Retinal pigment epithelial cell (primary cell): ENCODE measurements around the gene FBXW7.

Experiments
- DNase-seq: peaks from one replicate; pipeline ENCODE4 v3.0.0-alpha.2; 2010; ENCODE audit warnings: low read depth
- H3K4me3 ChIP-seq: 2 replicates; pipeline ENCODE4 v1.5.1; 2011; ENCODE audit warnings: mild to moderate bottlenecking, low read length, control low read depth, moderate library complexity
- TF ChIP-seq, protein P1 (sequence below): conservative IDR thresholded peaks from 2 replicates; pipeline ENCODE4 v1.5.1; 2011; ENCODE audit warnings: low read depth, low read length, control low read depth, inconsistent platforms

Gene FBXW7

GRCh38 chr4:152334931-152335330 lies 201.0 kb downstream of the FBXW7 start:
- H3K4me3 ChIP-seq = no peak overlapping the region
- no peak for DNase-seq
- TF ChIP-seq, protein P1, sequence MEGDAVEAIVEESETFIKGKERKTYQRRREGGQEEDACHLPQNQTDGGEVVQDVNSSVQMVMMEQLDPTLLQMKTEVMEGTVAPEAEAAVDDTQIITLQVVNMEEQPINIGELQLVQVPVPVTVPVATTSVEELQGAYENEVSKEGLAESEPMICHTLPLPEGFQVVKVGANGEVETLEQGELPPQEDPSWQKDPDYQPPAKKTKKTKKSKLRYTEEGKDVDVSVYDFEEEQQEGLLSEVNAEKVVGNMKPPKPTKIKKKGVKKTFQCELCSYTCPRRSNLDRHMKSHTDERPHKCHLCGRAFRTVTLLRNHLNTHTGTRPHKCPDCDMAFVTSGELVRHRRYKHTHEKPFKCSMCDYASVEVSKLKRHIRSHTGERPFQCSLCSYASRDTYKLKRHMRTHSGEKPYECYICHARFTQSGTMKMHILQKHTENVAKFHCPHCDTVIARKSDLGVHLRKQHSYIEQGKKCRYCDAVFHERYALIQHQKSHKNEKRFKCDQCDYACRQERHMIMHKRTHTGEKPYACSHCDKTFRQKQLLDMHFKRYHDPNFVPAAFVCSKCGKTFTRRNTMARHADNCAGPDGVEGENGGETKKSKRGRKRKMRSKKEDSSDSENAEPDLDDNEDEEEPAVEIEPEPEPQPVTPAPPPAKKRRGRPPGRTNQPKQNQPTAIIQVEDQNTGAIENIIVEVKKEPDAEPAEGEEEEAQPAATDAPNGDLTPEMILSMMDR = no peak

DNA sequence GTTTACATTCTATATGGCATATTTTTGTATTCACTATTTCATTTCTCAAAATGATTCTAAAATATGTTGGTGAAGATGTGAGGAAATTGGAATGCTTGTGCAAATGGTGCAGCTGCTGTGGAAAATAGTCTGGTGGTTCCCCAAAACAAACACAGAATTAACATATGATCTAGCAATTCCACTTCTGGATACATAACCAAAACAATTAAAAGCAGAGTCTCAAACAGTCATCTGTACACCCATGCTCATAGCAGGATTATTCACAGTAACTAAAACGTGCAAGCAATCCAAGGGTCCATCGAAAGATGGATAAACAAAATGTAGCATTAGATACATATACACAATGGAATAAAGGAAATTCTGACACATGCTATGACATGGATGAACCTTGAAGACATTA lies 204.8 kb downstream of the FBXW7 start:
- DNase-seq = no peak
- TF ChIP-seq, protein P1 = no peak
- no peak overlapping the region for H3K4me3 ChIP-seq

DNA sequence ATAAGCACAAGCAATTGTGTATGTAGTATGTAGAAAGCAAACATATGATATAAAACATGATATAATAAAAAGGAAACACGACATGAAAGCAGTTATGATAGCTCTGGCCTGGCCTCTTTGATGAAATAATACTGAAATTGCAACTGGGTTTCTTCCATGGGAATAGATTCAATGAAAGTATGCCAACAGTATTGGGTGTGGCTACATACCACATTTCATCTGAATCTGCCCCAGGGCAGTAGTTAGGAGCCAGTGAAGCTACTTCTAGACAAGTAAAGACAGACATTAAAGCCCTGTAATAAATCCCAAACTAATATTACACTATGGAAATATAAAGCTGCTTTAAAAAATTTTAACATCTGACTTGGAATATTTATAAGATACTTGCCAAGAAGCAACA lies 207.3 kb downstream of the FBXW7 start:
- TF ChIP-seq, protein P1 = no peak
- DNase-seq = no peak
- H3K4me3 ChIP-seq = no peak overlapping the region

DNA sequence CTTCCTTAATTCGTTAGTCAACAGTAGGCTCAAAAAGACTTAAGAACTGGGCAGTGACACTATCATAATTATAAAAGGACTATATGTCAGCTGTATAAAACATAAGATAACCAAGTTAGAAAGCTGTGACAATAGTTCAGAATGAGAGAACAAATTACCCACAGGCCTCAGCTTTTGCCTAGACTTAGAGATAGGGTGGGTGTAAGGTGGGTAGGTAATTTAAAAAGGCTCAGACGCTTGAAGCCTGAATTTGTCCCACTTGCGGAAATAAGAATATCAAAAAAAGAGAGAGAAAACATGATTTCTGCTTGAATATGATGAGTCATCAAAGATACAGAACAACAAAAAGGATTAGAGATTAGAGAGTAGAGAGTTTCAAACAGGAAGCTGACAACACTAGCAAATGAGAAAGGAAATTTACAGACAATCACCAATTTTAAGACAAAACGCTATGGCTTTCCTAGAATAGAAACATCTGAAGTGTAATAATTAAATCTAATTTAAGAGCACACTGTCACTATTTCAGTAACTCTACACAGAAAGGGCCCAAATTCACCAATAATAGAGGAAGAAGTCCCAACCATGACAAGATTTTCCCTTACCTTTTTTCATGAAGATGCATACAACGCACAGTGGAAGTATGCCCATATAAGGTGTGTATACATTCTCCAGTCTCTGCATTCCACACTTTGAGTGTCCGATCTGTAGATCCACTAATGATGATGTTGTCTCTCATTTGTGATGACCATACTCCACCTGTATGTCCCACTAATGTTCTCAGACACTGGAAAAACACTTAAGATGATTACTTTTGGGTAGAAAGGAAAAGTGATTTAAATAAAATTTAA lies 208.1 kb downstream of the FBXW7 start:
- no peak overlapping the region for H3K4me3 ChIP-seq
- TF ChIP-seq, protein P1 = no peak
- DNase-seq = no peak

- no peak for DNase-seq
- no peak overlapping the region for H3K4me3 ChIP-seq
- TF ChIP-seq, protein P1 = no peak
Observed at GRCh38 chr4:152325831-152326230, 210.1 kb downstream of the FBXW7 start.

- DNase-seq = no peak
- H3K4me3 ChIP-seq = no peak overlapping the region
- TF ChIP-seq, protein P1 = no peak
Observed at GRCh38 chr4:152323221-152323620, 212.7 kb downstream of the FBXW7 start.

DNA sequence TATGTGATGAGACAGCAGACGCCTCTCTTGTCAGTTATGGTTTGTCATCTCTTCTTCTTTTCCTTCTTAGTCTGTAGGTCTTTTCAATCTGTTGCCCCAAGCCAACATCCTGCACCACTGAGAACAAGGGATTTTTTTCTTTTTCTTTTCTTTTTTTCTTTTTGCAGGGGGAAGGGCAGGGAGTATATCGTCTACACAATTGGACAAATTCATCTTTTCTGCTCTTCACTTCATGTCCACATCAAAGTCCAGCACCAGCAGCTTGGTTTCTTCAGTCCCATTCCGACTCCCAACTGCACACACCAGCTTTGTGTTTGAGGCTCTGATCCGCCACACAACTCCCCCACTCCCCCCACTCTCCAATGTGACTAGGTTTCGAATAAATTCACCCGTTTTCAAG lies 213.2 kb downstream of the FBXW7 start:
- TF ChIP-seq, protein P1 = no peak
- H3K4me3 ChIP-seq = no peak overlapping the region
- no peak for DNase-seq
